22Rv1 (cell line): ENCODE measurements around the gene APOBEC3A.

Experiments
- ZFX ChIP-seq: fragments of 450-650 bp; IDR thresholded peaks from 2 replicates; pipeline ENCODE4 v1.6.1; 2017; ENCODE audit warnings: antibody characterized with exemption, borderline replicate concordance
- TF ChIP-seq, protein P1 (sequence below): fragments of 450-650 bp; IDR thresholded peaks from 2 replicates; pipeline ENCODE4 v1.5.1; 2017; ENCODE audit warnings: mild to moderate bottlenecking

DNA sequence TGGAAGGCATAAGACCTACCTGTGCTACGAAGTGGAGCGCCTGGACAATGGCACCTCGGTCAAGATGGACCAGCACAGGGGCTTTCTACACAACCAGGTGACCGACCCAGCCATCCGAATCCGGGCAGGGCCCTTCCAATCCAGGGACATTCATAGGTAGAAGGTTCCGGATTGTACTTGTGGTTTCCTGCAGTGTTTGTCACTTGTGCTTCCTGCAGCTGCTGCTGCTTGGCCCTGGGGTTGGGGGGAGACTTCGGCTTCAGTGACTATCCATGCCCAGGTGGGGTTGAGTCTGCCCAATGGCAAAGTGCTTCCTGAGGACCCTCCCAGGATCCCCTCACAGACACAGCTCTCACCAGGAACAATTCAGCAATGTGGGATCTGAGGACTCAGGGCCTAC is 2.2 kb downstream of the APOBEC3A start:
- TF ChIP-seq, protein P1, sequence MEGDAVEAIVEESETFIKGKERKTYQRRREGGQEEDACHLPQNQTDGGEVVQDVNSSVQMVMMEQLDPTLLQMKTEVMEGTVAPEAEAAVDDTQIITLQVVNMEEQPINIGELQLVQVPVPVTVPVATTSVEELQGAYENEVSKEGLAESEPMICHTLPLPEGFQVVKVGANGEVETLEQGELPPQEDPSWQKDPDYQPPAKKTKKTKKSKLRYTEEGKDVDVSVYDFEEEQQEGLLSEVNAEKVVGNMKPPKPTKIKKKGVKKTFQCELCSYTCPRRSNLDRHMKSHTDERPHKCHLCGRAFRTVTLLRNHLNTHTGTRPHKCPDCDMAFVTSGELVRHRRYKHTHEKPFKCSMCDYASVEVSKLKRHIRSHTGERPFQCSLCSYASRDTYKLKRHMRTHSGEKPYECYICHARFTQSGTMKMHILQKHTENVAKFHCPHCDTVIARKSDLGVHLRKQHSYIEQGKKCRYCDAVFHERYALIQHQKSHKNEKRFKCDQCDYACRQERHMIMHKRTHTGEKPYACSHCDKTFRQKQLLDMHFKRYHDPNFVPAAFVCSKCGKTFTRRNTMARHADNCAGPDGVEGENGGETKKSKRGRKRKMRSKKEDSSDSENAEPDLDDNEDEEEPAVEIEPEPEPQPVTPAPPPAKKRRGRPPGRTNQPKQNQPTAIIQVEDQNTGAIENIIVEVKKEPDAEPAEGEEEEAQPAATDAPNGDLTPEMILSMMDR = no peak
- TF ChIP-seq ZFX = no peak
